A673 (cell line): ENCODE results near the gene RAB27A.

Source experiments
- CTCF ChIP-seq: fragments of 300-800, 200-600 bp; sonication (generic); conservative IDR thresholded peaks from 2 replicates; pipeline ENCODE4 v1.5.1; 2017; ENCODE audit warnings: low read depth, mild to moderate bottlenecking, antibody characterized with exemption, low read length, moderate library complexity, mixed read lengths
- EZH2 ChIP-seq: fragments of 200-600 bp; sonication (generic); IDR thresholded peaks from 2 replicates; pipeline ENCODE4 v1.6.1; 2017; ENCODE audit warnings: borderline replicate concordance, low read depth, mild to moderate bottlenecking, mixed read lengths, antibody characterized with exemption, low read length; ENCODE audit not compliant: poor library complexity, severe bottlenecking

GRCh38 chr15:55168350-55168974 is 121.2 kb downstream of the RAB27A start:
- TF ChIP-seq CTCF (peak; percentile 89), EZH2 (no peak)
